Measurements from ENCODE around the gene NSD2. TPM values are rescaled to one million over a fixed set of nuclear protein-coding genes. Genes with fewer than 3 reads are reported as not detected.

NSD2 gene
- total RNA-seq, 2 donors from 2014 or later: 18.8 to 35.4 TPM

DNA sequence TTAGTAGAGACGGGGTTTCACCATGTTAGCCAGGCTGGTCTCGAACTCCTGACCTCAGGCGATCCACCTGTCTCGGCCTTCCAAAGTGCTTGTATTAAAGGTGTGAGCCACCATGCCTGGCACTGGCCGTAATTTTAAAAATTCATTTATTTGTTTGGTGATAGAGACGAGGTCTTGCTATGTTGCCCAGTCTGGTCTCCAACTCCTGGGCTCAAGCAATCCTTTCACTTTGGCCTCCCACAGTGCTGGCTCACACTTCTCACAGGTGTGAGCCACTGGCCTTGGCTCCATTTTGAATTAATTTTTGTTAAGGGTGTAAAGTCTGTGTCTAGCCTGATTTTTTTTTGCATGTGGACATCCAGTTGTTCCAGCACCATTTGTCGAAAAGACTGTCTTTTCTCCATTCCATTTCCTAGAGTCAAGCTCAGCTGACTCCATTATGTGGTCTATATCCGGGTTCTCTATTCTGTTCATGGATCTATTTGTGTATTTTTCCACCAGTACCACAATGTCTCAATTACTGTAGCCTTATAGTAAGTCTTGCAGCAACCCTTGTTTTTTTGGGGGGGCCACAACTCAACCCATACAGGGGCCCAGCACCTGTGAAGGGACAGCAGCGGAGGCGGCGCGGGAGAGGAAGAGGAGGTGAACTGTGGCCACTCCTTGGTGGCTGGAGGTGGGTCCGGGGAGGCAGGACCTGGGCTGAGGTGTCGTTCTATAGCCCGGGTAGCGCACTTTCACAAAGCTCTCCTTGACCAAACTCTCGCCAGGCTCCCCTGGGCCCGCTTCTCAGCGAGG, 1.5 kb upstream of the NSD2 start:
- no peaks in the 10 kb centered on the region for H3K36me3 ChIP-seq
- peak overlapping the region; percentile 99 for H3K4me3 ChIP-seq
- ATAC-seq (ENCODE audit: insufficient number of reproducible peaks, low FRiP score, low read depth) (peak; percentile 1), DNase-seq (ENCODE audit: low spot score) (no peak)
- H3K9me3 ChIP-seq: no peaks in the 10 kb centered on the region
- TF ChIP-seq, protein P1, sequence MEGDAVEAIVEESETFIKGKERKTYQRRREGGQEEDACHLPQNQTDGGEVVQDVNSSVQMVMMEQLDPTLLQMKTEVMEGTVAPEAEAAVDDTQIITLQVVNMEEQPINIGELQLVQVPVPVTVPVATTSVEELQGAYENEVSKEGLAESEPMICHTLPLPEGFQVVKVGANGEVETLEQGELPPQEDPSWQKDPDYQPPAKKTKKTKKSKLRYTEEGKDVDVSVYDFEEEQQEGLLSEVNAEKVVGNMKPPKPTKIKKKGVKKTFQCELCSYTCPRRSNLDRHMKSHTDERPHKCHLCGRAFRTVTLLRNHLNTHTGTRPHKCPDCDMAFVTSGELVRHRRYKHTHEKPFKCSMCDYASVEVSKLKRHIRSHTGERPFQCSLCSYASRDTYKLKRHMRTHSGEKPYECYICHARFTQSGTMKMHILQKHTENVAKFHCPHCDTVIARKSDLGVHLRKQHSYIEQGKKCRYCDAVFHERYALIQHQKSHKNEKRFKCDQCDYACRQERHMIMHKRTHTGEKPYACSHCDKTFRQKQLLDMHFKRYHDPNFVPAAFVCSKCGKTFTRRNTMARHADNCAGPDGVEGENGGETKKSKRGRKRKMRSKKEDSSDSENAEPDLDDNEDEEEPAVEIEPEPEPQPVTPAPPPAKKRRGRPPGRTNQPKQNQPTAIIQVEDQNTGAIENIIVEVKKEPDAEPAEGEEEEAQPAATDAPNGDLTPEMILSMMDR (IDR thresholded peaks at IDR 0.05): no peak
- H3K27ac ChIP-seq: peak overlapping the region; percentile 92 to 97
- peaks cover 5 to 22% of the 10 kb centered on the region in 2 donors for H3K4me1 ChIP-seq (ENCODE audit: control insufficient read depth in 1 of 2, low read depth in 2 of 2)
- H3K27me3 ChIP-seq (replicated peaks; ENCODE audit: insufficient read depth): no peaks in the 10 kb centered on the region

DNA sequence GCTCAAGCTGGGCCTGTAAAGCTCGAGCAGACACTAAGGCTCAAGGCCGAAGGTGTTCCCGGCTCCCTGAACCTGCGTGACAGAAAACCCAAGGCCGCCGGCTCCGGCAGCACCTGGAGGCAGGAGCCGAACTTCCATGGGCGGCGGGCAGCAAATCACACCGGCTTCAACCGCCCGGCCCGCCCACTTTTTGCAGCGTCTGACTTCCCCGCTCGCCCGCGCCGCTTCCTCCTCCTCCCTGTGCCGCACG, 940 bp upstream of the NSD2 start:
- Histone ChIP-seq H3K27me3 (replicated peaks; ENCODE audit: insufficient read depth) (no peaks in the 10 kb centered on the region), H3K27ac (peak overlapping the region; percentile 92 to 97), H3K9me3 (no peaks in the 10 kb centered on the region), H3K4me3 (peak overlapping the region; percentile 99), H3K4me1 (ENCODE audit: control insufficient read depth in 1 of 2, low read depth in 2 of 2) (peaks cover 5 to 22% of the 10 kb centered on the region in 2 donors), H3K36me3 (no peaks in the 10 kb centered on the region)
- TF ChIP-seq, protein P1 (IDR thresholded peaks at IDR 0.05): no peak
- ATAC-seq (ENCODE audit: insufficient number of reproducible peaks, low FRiP score, low read depth) (peak; percentile 57), DNase-seq (ENCODE audit: low spot score) (peak; percentile 42)

DNA sequence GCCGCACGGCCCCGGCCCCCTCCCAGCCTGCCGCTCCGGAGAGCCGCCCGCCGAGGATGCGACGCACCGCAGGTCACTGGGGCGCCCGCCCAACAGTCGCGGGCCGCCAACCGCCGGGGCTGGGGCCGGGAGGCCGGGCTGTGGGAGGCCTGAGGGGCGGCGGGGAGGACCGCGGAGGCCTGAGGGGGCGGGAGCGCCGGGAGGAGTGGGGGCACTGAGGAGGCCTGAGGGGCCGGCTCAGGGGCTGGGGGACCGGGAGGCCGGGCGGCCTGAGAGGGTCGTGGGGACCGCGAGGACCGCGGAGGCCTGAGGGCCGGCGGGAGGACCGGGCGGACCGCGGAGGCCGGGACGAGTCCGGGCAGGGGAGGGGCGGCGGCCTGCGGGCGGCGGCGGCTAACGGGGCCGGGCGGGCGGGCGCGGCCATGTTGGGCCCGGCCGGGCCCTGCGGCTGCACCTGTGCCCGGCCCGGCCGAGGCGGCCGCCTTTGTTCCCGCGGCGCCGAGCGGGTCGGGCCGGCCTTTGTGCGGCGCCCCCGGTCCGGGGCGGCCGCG, 353 bp downstream of the NSD2 start:
- peak overlapping the region; percentile 92 for H3K4me3 ChIP-seq
- TF ChIP-seq, protein P1 (IDR thresholded peaks at IDR 0.05): no peak
- peaks cover 5 to 22% of the 10 kb centered on the region in 2 donors for H3K4me1 ChIP-seq (ENCODE audit: control insufficient read depth in 1 of 2, low read depth in 2 of 2)
- DNase-seq (ENCODE audit: low spot score): no peak
- H3K9me3 ChIP-seq: no peaks in the 10 kb centered on the region
- ATAC-seq (ENCODE audit: insufficient number of reproducible peaks, low FRiP score, low read depth): no peak
- no peaks in the 10 kb centered on the region for H3K27me3 ChIP-seq (replicated peaks; ENCODE audit: insufficient read depth)
- no peaks in the 10 kb centered on the region for H3K36me3 ChIP-seq
- H3K27ac ChIP-seq: peak overlapping the region; percentile 73 to 81

DNA sequence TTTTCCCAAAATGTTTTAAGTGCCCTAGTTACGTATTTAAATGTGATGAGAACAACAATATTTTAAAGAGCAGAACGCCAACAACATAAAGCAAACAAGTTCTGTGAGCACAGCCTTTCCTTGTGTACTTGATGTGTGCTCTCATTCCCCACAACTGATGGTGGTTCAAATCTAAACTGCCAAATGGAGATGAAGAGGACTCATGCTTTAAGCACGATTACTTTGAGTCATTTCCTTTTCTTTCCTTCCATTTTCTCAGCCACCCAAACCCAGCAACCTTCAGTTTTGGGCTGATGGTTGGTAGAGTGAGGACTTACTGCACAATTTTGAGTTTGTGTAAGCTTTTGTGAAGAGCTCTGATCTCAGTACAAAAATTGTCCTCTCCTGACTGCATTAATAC, 1.7 kb downstream of the NSD2 start:
- H3K27ac ChIP-seq: peak overlapping the region; percentile 25 to 70
- H3K27me3 ChIP-seq (replicated peaks; ENCODE audit: insufficient read depth): no peaks in the 10 kb centered on the region
- no peaks in the 10 kb centered on the region for H3K36me3 ChIP-seq
- H3K4me3 ChIP-seq: peak overlapping the region; percentile 92
- no peak for ATAC-seq (ENCODE audit: insufficient number of reproducible peaks, low FRiP score, low read depth)
- H3K4me1 ChIP-seq (ENCODE audit: control insufficient read depth in 1 of 2, low read depth in 2 of 2): peaks cover 5 to 22% of the 10 kb centered on the region in 2 donors
- TF ChIP-seq, protein P1 (IDR thresholded peaks at IDR 0.05): no peak
- no peaks in the 10 kb centered on the region for H3K9me3 ChIP-seq
- DNase-seq (ENCODE audit: low spot score): no peak

DNA sequence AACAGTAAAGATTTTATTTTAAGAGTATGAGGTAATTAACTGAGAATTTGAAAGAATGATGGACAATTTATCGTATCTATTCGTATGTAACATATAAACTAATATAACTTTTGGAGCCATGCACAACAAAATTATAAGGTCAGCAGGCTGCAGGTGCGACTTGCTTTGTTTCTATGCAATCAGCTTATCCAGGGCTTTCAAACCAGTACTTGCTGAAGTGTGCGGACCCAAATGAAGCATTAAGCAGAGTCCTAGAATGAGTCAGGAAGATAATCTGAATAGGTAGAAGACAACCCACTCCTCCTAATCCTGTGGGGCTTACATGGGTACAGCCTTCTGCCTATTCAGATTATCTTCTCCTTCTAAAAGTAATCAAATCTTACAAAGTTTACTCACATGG, 2.1 kb downstream of the NSD2 start:
- ATAC-seq (ENCODE audit: insufficient number of reproducible peaks, low FRiP score, low read depth) (no peak), DNase-seq (ENCODE audit: low spot score) (no peak)
- H3K9me3 ChIP-seq: no peaks in the 10 kb centered on the region
- TF ChIP-seq, protein P1 (IDR thresholded peaks at IDR 0.05): no peak
- H3K4me3 ChIP-seq: no peak overlapping the region
- H3K36me3 ChIP-seq: no peaks in the 10 kb centered on the region
- peak overlapping the region; percentile 25 to 70 for H3K27ac ChIP-seq
- H3K27me3 ChIP-seq (replicated peaks; ENCODE audit: insufficient read depth): no peaks in the 10 kb centered on the region
- H3K4me1 ChIP-seq (ENCODE audit: control insufficient read depth in 1 of 2, low read depth in 2 of 2): peaks cover 5 to 22% of the 10 kb centered on the region in 2 donors
